Measurements from ENCODE around the gene RIPOR3.

- TF ChIP-seq BHLHE40 (IDR thresholded peaks at IDR 0.05; ENCODE audit: borderline replicate concordance), result no peak
- no peak for TF ChIP-seq ZNF384 (IDR thresholded peaks at IDR 0.05)
- no peak for TF ChIP-seq HDGF (IDR thresholded peaks at IDR 0.05; ENCODE audit: borderline replicate concordance)
- no peak for TF ChIP-seq ARNT (IDR thresholded peaks at IDR 0.05)
- TF ChIP-seq FOXA1 (IDR thresholded peaks at IDR 0.05), result no peak
- no peak for TF ChIP-seq NFRKB (IDR thresholded peaks at IDR 0.05)
- no peak for TF ChIP-seq FOXM1 (IDR thresholded peaks at IDR 0.05; ENCODE audit: borderline replicate concordance)
- no peak for TF ChIP-seq ELF4 (IDR thresholded peaks at IDR 0.05)
- no peak for TF ChIP-seq SUZ12 (IDR thresholded peaks at IDR 0.05)
Observed at GRCh38 chr20:50555662-50556061, 135.7 kb downstream of the RIPOR3 start.

Data from HEK293T (cell line).